Tibial nerve (tissue), 4 donors: ENCODE data around the gene DFFB. TPM values are rescaled to one million over a fixed set of nuclear protein-coding genes. Genes with fewer than 3 reads are reported as not detected.

Source experiments
- DNase-seq, 2 donors: peaks; one replicate each; pipeline ENCODE4 v3.0.0-alpha.2; 2019; ENCODE audit warnings: low spot score in 2 of 2
- H3K27ac ChIP-seq, 4 donors: fragments of 200-600 bp; sonication (generic) in 3 of 4; one replicate each; pipeline ENCODE4 v1.5.1; 2017 to 2019; ENCODE audit warnings: mild to moderate bottlenecking in 1 of 4
- H3K27me3 ChIP-seq, 2 donors: fragments of 200-600 bp; sonication (generic) in 1 of 2; one replicate each; pipeline versions ENCODE4 v1.5.1 to v1.6.0; 2017 to 2019
- H3K36me3 ChIP-seq, 3 donors: fragments of 200-600 bp; sonication (generic); one replicate each; pipeline ENCODE4 v1.5.1; 2018 to 2019
- H3K4me1 ChIP-seq, 4 donors: fragments of 200-600 bp; sonication (generic) in 3 of 4; one replicate each; pipeline ENCODE4 v1.5.1; 2017 to 2019
- H3K4me3 ChIP-seq, 4 donors: fragments of 200-600 bp; sonication (generic) in 3 of 4; one replicate each; pipeline ENCODE4 v1.5.1; 2017 to 2019; ENCODE audit warnings: mild to moderate bottlenecking in 1 of 4, moderate library complexity in 1 of 4
- H3K9me3 ChIP-seq, 4 donors: fragments of 200-600 bp; sonication (generic) in 3 of 4; one replicate each; pipeline ENCODE4 v1.5.1; 2017 to 2019
- EP300 ChIP-seq, 2 donors: sonication (generic); formaldehyde crosslinking; IDR thresholded peaks; one replicate each; pipeline ENCODE4 v1.6.1; 2017; ENCODE audit warnings: antibody characterized with exemption in 2 of 2, mild to moderate bottlenecking in 1 of 2
- POLR2A ChIP-seq, 2 donors: fragments of 450-650 bp; IDR thresholded peaks; one replicate each; pipeline ENCODE4 v1.6.1; 2017; ENCODE audit warnings: antibody characterized with exemption in 2 of 2, mild to moderate bottlenecking in 2 of 2, moderate library complexity in 2 of 2
- WGBS, 2 donors: methylation state at CpG; one replicate each; pipeline ENCODE4 v1.1.5; 2018; 5-methylcytosine and 5-hydroxymethylcytosine counted together
- total RNA-seq, 4 donors: library from RNA; depleted of rRNA; stranded (reverse); fragments of >200 nt; gene quantifications; one replicate each; pipeline ENCODE4 v1.1.0, GENCODE V29; 2016
- TF ChIP-seq, protein P1 (sequence below), 5 experiments: fragments of 200-600 bp in 3 of 5; fragments of 450-650 bp in 2 of 5; sonication (generic) in 3 of 5; IDR thresholded peaks; one replicate each; pipeline ENCODE4 v1.5.1; 2016 to 2019; ENCODE audit warnings: antibody characterized with exemption in 5 of 5, mild to moderate bottlenecking in 3 of 5, moderate library complexity in 2 of 5

Gene DFFB
- total RNA-seq, 4 donors from 2014 or later: 7.0 to 17.7 (median 15.2) TPM

GRCh38 chr1:3871451-3871805, 14.2 kb downstream of the DFFB start:
- no peak overlapping the region for H3K27ac ChIP-seq
- H3K36me3 ChIP-seq: peaks cover 0 to 97% (median 7%) of the 10 kb centered on the region in 3 donors
- H3K4me1 ChIP-seq: no peaks in the 10 kb centered on the region
- no peak for DNase-seq
- no peaks in the 10 kb centered on the region for H3K27me3 ChIP-seq
- WGBS, 2 donors: 94 to 95% methylated on average over 7 of the region's 7 CpGs
- no peaks in the 10 kb centered on the region for H3K9me3 ChIP-seq
- TF ChIP-seq EP300 (IDR thresholded peaks at IDR 0.05) (no peak), POLR2A (IDR thresholded peaks at IDR 0.05) (no peak)
- TF ChIP-seq, protein P1, sequence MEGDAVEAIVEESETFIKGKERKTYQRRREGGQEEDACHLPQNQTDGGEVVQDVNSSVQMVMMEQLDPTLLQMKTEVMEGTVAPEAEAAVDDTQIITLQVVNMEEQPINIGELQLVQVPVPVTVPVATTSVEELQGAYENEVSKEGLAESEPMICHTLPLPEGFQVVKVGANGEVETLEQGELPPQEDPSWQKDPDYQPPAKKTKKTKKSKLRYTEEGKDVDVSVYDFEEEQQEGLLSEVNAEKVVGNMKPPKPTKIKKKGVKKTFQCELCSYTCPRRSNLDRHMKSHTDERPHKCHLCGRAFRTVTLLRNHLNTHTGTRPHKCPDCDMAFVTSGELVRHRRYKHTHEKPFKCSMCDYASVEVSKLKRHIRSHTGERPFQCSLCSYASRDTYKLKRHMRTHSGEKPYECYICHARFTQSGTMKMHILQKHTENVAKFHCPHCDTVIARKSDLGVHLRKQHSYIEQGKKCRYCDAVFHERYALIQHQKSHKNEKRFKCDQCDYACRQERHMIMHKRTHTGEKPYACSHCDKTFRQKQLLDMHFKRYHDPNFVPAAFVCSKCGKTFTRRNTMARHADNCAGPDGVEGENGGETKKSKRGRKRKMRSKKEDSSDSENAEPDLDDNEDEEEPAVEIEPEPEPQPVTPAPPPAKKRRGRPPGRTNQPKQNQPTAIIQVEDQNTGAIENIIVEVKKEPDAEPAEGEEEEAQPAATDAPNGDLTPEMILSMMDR (IDR thresholded peaks at IDR 0.05): no peak
- H3K4me3 ChIP-seq: no peak overlapping the region

- H3K4me3 ChIP-seq: no peak overlapping the region
- no peaks in the 10 kb centered on the region for H3K4me1 ChIP-seq
- no peak for DNase-seq
- TF ChIP-seq EP300 (IDR thresholded peaks at IDR 0.05) (no peak), POLR2A (IDR thresholded peaks at IDR 0.05) (no peak)
- TF ChIP-seq, protein P1 (IDR thresholded peaks at IDR 0.05): no peak
- no peaks in the 10 kb centered on the region for H3K9me3 ChIP-seq
- H3K36me3 ChIP-seq: peaks cover 0 to 98% (median 7%) of the 10 kb centered on the region in 3 donors
- no peaks in the 10 kb centered on the region for H3K27me3 ChIP-seq
- 86 to 90% methylated on average over 7 to 8 of the region's 8 CpGs for WGBS, 2 donors
- no peak overlapping the region for H3K27ac ChIP-seq
These were observed 15.3 kb downstream of the DFFB start for GRCh38 chr1:3872546-3872945.

- TF ChIP-seq EP300 (IDR thresholded peaks at IDR 0.05): no peak
- TF ChIP-seq, protein P1 (IDR thresholded peaks at IDR 0.05): no peak
- TF ChIP-seq POLR2A (IDR thresholded peaks at IDR 0.05): no peak
- DNase-seq: no peak
- no peaks in the 10 kb centered on the region for H3K4me1 ChIP-seq
- 92 to 98% methylated on average over 23 of the region's 23 CpGs for WGBS, 2 donors
- H3K9me3 ChIP-seq: peaks cover 0 to 14% (median 2%) of the 10 kb centered on the region in 4 donors
- H3K4me3 ChIP-seq: no peak overlapping the region
- H3K36me3 ChIP-seq: peaks cover 0 to 98% (median 7%) of the 10 kb centered on the region in 3 donors
- H3K27ac ChIP-seq: no peak overlapping the region
- no peaks in the 10 kb centered on the region for H3K27me3 ChIP-seq
These were observed 17.5 kb downstream of the DFFB start for GRCh38 chr1:3874736-3875135.

GRCh38 chr1:3876716-3877115, 19.4 kb downstream of the DFFB start:
- Histone ChIP-seq H3K4me3 (no peak overlapping the region), H3K9me3 (peaks cover 0 to 14% (median 2%) of the 10 kb centered on the region in 4 donors), H3K4me1 (no peaks in the 10 kb centered on the region), H3K27me3 (no peaks in the 10 kb centered on the region), H3K27ac (no peak overlapping the region), H3K36me3 (peaks cover 0 to 98% (median 7%) of the 10 kb centered on the region in 3 donors)
- 86% methylated on average over 16 of the region's 16 CpGs for WGBS, 2 donors
- DNase-seq: no peak
- no peak for TF ChIP-seq POLR2A (IDR thresholded peaks at IDR 0.05)
- TF ChIP-seq, protein P1 (IDR thresholded peaks at IDR 0.05): no peak
- no peak for TF ChIP-seq EP300 (IDR thresholded peaks at IDR 0.05)

DNA sequence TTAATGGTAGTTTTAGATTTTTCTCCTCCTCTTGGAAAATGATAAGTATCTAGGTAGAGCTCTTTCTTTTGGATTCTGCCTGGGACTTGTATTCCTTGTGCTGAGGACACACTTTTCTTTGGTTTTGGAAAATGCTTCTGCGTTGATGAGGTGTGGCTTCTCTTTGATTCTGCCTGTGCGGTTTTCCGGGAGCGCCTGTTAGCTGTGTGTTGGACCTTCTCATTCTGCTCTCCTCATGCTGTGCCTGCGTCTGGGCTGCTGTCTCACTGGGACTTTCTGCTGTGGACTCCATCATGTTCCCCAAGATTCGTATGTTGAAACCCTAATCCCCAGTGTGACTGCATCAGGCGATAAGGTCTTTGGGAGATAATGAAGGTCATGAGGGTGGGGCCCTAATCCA, 21.8 kb downstream of the DFFB start:
- Histone ChIP-seq H3K4me3 (no peak overlapping the region), H3K27ac (no peak overlapping the region), H3K4me1 (no peaks in the 10 kb centered on the region), H3K27me3 (no peaks in the 10 kb centered on the region), H3K36me3 (peaks cover 0 to 96% (median 7%) of the 10 kb centered on the region in 3 donors), H3K9me3 (peaks cover 0 to 14% (median 2%) of the 10 kb centered on the region in 4 donors)
- TF ChIP-seq EP300 (IDR thresholded peaks at IDR 0.05) (no peak), POLR2A (IDR thresholded peaks at IDR 0.05) (no peak)
- TF ChIP-seq, protein P1 (IDR thresholded peaks at IDR 0.05): no peak
- no peak for DNase-seq
- WGBS, 2 donors: 94 to 96% methylated on average over 7 of the region's 7 CpGs
